GM10248 (cell line): ENCODE data around the gene TEKT5.

Source experiments
- CTCF ChIA-PET: fragments of 300-600 bp; sonication (Branson Sonifier 250); formaldehyde crosslinking; extraction: SDS; loops from one replicate; lab custom pipeline; 2021; ENCODE audit warnings: antibody characterized with exemption; lab: Yijun Ruan, JAX
- POLR2A ChIA-PET: fragments of 350-650 bp; sonication (Branson Sonifier 250); formaldehyde crosslinking; extraction: SDS; loops from one replicate; lab custom pipeline; 2020; ENCODE audit warnings: antibody characterized with exemption; lab: Yijun Ruan, JAX
- DNase-seq: peaks from one replicate; pipeline ENCODE4 v3.0.0; 2012; ENCODE audit errors: extremely low spot score
- CTCF ChIP-seq: IDR thresholded peaks from 2 replicates; pipeline ENCODE4 v1.5.1; 2012; ENCODE audit warnings: mild to moderate bottlenecking, low read depth; ENCODE audit errors: extremely low read depth, missing control alignments, control extremely low read depth

The TEKT5 gene

DNA sequence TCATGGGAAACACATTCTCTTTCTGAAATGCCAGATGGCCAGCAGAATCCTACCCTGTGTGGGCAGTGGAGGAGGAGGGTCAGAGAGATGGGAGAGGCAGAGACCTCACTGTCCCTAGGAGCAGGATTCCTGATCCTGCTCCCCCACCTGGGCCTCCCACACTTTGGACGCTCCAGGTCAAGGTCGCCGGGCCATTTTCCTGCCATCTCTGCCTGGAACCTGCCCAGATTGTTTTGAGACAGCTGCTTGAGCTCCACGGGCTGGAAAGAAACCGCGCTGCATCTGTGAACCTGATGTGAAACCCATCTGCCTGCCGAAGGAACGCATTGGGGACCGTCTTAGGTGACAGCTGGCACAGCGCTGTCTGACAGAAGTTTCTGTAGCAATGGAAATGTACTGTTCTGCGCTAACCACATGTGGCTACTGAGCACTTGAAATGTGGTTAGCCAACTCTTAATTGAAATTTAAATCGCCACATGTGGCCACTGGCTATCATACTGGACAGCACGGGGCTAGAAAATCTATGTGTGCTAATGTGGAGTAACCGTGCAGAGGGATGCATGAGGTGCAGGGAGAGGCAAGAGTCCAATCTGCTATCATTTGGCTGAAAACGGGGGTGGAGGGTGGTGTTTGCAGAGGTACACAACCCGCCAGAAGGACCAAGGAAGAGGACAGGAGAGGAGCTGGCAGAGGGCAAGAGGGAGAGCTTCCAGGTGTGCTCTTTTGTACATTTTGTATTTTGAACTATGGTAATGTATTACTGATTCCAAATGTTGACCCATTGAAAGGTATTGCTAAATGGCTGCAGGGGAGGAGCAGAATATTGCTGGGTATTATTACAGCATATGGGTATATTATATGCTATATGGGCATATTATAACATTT is 33.5 kb upstream of the TEKT5 start:
- ChIA-PET CTCF (no interaction called here), POLR2A (no interaction called here)
- no peak for DNase-seq
- TF ChIP-seq CTCF, result no peak

DNA sequence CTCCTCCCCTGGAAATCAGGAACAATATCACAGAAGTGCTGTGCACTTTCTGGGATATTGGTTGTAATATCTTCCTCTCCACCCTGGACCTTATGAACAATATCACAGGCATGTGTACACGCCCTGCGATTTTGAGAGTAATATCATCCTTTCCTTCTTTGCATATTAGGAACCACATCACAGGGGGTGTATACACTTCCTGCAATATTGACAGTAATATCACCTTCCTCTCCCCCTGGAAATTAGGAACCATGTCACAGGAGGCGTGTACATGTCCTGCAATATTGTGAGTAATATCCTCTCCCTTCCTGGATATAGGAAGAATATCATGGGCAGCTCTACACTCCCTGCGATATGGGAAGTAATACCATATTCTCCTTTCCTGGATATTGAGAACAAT is 14.2 kb upstream of the TEKT5 start:
- DNase-seq, result no peak
- no peak for TF ChIP-seq CTCF
- ChIA-PET CTCF (no interaction called here), POLR2A (no interaction called here)

DNA sequence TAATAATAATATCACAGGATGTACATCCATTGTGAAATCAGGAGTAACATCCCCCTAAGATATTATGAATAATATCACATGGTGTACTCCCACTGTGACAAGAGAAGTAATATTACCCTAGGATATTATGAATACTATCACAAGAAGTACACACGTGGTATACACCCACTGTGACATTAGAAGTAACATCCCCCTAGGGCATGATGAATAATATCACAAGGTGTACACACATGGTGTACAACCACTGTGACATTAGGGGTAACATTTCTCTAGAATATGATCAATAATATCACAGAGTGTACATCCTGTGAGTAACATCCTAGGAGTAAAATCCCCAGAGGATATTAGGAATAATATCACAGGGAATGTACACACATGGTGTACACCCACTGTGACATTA is 5.0 kb upstream of the TEKT5 start:
- no peak for TF ChIP-seq CTCF

DNA sequence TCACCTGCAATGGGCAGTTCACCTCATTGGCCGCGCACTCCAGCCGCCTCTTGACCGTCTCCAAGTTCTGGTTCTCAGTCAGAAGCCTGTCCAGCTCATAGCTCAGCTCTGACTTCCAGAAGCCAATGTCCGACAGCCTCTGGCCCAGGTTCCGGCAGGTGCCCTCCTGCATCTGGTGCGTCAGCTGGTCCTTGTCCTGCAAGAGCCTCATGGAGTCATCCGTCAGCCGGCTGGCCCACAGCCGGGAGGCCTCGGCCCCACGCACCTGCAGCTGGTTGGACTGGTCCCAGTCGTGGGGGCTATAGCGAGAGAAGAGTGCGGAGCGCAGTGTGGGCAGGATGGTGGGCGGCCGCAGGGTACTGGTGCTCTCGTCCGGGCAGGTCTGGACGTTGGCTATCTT is 424 bp downstream of the TEKT5 start:
- ChIA-PET POLR2A (no interaction called here), CTCF (no interaction called here)
- no peak for TF ChIP-seq CTCF
- DNase-seq, result no peak

More for the DNA sequence above, 5.0 kb upstream of the TEKT5 start:
- POLR2A ChIA-PET, result no interaction called here
- DNase-seq, result no peak
- CTCF ChIA-PET, result no interaction called here

GRCh38 chr16:10693889-10694288 is 841 bp downstream of the TEKT5 start:
- CTCF ChIA-PET, result no interaction called here
- POLR2A ChIA-PET, result no interaction called here
- no peak for DNase-seq
- TF ChIP-seq CTCF, result no peak

DNA sequence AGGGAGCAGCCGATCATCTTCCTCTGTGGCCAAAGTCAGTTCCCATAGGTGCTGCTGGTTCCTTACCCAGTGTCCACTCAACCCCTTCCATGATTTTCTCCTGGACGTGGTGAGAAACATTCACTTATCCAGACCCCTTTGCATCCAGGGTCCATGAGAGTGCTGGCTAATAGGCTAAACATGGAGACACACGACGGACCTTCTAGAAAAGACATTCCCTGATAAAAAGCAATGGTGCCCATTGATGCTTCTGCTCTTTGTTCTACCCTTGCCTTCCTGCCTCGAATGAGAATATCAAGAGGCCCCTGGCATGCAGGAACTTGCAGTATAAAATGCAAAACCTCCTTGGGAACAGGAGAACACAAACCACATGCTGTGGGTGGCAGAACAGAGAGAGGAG is 2.3 kb downstream of the TEKT5 start:
- CTCF ChIA-PET, result no interaction called here
- no peak for TF ChIP-seq CTCF

More for the DNA sequence above, 2.3 kb downstream of the TEKT5 start:
- POLR2A ChIA-PET, result no interaction called here
- no peak for DNase-seq
